ENCODE results near the gene RPS6KA2. TPM values are rescaled to one million over a fixed set of nuclear protein-coding genes. Genes with fewer than 3 reads are reported as not detected.
"Not testable (repeated sequence)": the region's sequence is repeated elsewhere in the genome, so short reads cannot be mapped to it uniquely, and the experiment has no call there.

RPS6KA2 gene
- total RNA-seq, 1 experiment from 2014 or later, result 7.2 TPM

DNA sequence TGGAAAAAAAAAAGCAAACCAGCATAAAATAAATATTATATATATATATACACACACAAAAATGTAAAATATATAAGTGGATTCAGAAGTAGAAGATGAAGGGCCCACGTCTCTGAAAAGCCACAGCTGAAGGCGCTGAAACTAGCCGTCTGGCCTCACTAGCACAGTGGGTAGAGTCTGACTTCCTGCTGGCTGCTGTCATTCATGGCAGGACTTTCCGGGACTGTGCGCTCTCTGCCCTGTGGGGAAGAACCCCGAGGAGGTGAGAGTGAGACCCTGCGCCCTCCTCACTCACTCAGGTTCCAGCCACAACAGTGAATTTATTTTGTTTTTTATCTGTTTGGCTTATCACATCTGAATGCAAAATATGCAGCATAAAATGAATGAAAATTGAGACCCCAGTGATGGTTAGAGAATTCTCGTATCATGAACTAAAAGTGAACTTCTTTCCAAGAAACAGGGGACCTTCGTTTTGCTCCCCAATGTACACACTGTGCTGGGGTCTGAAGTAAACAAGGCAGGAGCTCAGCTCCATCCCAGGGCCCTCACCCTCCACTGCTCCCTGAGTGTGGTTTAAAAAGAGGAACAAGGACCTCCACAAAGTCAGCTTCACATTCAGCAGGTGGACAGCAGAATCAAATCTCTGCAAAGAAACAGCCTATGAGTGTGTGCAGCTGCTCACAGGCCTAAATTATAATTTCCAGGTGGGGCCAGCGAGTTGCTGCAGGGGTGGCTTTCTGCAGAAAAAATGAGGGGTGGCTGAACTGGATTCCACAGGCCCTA lies 39.2 kb downstream of the RPS6KA2 start:
- no peaks in the 10 kb centered on the region for H3K79me2 ChIP-seq (ENCODE audit: low read length)
- H3K4me2 ChIP-seq (ENCODE audit: low read depth, low read length, poor library complexity, severe bottlenecking), result peak overlapping the region; percentile 74
- H3K4me3 ChIP-seq (ENCODE audit: low read length), result peak overlapping the region; percentile 55
- H3K27ac ChIP-seq (ENCODE audit: low read length), result peak overlapping the region; percentile 96
- no peaks in the 10 kb centered on the region for H3K9me2 ChIP-seq (replicated peaks; ENCODE audit: insufficient read depth, low read length)
- H3K9ac ChIP-seq (ENCODE audit: low read length), result peak overlapping the region; percentile 71
- H4K20me1 ChIP-seq (ENCODE audit: insufficient read depth, low read depth, low read length), result no peaks in the 10 kb centered on the region
- no peaks in the 10 kb centered on the region for H3K27me3 ChIP-seq (ENCODE audit: low read length)
- peak overlapping the region; percentile 27; the same call in 1 of the 2 replicates for H2AFZ ChIP-seq (ENCODE audit: low read length)
- H3K36me3 ChIP-seq (ENCODE audit: insufficient read depth, low read length), result no peaks in the 10 kb centered on the region
- DNase-seq, result peak; percentile 93
- peaks cover 77% of the 10 kb centered on the region for H3K4me1 ChIP-seq (ENCODE audit: low read length)
- H3K9me3 ChIP-seq (ENCODE audit: low read length), result no peaks in the 10 kb centered on the region

DNA sequence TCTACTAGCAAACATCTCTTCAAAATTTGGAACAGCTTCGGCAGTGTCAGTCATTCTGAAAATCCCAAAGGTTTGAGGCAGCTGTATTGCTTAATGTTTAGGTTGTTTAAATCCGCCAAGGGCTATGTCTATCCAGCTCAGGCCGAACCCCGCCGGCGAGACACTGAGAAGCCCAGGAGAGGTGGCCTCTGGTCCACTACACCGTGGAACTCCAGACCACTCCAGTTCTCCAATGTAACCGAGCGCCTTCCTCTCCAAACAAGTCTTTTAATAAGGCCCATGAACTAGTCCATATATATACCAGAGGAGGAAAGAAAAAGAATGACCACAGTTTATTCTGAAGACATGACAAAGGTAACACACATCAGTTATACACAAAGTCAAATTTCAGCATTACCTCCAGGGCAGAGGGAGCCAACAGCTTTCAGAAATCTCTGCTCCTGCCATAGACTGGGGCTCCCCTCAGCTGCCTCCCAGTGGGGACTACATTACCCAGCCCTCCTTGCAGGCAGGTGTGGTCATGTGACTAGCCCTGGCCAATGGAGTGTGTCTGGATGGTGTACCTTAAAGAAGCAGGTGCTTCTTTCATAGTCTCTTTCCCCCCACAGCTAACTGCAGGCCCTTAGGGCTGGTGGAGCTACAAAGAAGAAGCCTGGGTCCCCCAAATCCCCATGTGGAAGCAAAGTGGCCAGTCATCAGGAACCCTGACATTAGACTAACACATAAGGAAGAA lies 40.5 kb downstream of the RPS6KA2 start, which contains the start of gene RAMACL:
RAMACL (minus strand) TSS at position 255 of the 733 bp plus-strand sequence; CDS start at position 54, 201 bp downstream.
- Histone ChIP-seq H4K20me1 (ENCODE audit: insufficient read depth, low read depth, low read length) (no peaks in the 10 kb centered on the region), H3K79me2 (ENCODE audit: low read length) (no peaks in the 10 kb centered on the region), H3K27ac (ENCODE audit: low read length) (peak within 1 kb of the TSS; percentile 96), H3K9me2 (replicated peaks; ENCODE audit: insufficient read depth, low read length) (no peaks in the 10 kb centered on the region), H3K4me3 (ENCODE audit: low read length) (peak within 1 kb of the TSS; percentile 3; the same call in 1 of the 2 replicates), H3K9ac (ENCODE audit: low read length) (peak within 1 kb of the TSS; percentile 40), H2AFZ (ENCODE audit: low read length) (peak within 1 kb of the TSS; percentile 52; the same call in 1 of the 2 replicates), H3K9me3 (ENCODE audit: low read length) (no peaks in the 10 kb centered on the region), H3K27me3 (ENCODE audit: low read length) (no peaks in the 10 kb centered on the region), H3K36me3 (ENCODE audit: insufficient read depth, low read length) (no peaks in the 10 kb centered on the region), H3K4me2 (ENCODE audit: low read depth, low read length, poor library complexity, severe bottlenecking) (peak within 1 kb of the TSS; percentile 74), H3K4me1 (ENCODE audit: low read length) (peaks cover 64% of the 10 kb centered on the region)
- peak; percentile 87 for DNase-seq

DNA sequence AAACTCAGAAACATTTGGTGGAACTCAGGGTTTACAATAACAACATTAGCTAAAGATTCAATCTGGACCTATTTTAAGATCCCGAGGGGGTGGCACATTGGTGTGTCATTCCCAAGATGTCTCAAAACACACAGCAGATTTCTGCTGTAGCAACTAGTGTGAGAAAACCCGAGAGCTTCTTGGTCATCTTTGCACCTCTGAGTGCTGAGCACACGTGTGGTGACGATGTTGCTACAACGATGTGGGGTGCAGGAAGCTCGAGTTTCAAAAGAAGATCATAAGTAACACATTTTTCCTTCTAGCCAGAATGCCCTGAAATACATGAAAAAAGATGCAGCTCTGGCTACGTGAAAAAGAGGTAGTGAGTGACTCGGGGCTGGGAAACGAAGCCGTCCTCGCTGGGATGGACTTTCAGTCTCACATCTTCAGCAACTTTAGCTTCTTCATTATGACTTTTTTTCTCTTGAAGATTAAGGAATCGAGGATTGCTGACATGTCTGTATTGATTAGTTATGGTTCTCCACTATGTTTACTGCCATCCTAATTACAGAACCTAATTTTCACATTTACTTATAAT lies 42.1 kb downstream of the RPS6KA2 start:
- no peak for DNase-seq
- H3K4me3 ChIP-seq (ENCODE audit: low read length), result no peak overlapping the region
- H2AFZ ChIP-seq (ENCODE audit: low read length), result no peak overlapping the region

DNA sequence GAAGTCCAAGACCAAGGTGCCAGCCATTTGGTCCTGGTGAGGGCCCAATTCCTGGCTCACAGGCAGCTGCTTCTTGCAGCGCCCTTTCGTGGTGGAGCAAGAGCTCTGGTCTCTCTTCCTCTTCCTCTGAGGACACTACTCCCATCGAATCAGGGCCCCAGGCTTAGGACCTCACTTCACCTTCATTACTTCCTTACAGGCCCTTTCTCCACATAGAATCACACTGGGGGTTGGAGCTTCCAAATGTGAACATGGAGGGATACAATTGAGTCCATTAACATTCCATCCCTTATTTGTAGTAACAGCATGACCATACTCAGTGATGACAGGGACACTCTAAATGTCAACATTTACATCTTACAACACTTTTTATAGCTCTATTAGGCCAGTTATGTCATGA lies 42.9 kb downstream of the RPS6KA2 start:
- no peak overlapping the region for H3K27ac ChIP-seq (ENCODE audit: low read length)
- peaks cover 48% of the 10 kb centered on the region for H3K4me1 ChIP-seq (ENCODE audit: low read length)
- no peaks in the 10 kb centered on the region for H3K9me2 ChIP-seq (replicated peaks; ENCODE audit: insufficient read depth, low read length)
- no peak overlapping the region for H3K9ac ChIP-seq (ENCODE audit: low read length)
- no peak overlapping the region for H3K4me2 ChIP-seq (ENCODE audit: low read depth, low read length, poor library complexity, severe bottlenecking)
- no peaks in the 10 kb centered on the region for H3K27me3 ChIP-seq (ENCODE audit: low read length)
- no peak for DNase-seq
- H3K9me3 ChIP-seq (ENCODE audit: low read length), result no peaks in the 10 kb centered on the region
- no peak overlapping the region for H3K4me3 ChIP-seq (ENCODE audit: low read length)
- H3K79me2 ChIP-seq (ENCODE audit: low read length), result no peaks in the 10 kb centered on the region
- no peaks in the 10 kb centered on the region for H3K36me3 ChIP-seq (ENCODE audit: insufficient read depth, low read length)
- H4K20me1 ChIP-seq (ENCODE audit: insufficient read depth, low read depth, low read length), result no peaks in the 10 kb centered on the region
- no peak overlapping the region for H2AFZ ChIP-seq (ENCODE audit: low read length)

More for the DNA sequence above, 42.1 kb downstream of the RPS6KA2 start:
- no peak overlapping the region for H3K9ac ChIP-seq (ENCODE audit: low read length)
- H3K9me2 ChIP-seq (replicated peaks; ENCODE audit: insufficient read depth, low read length), result no peaks in the 10 kb centered on the region
- no peaks in the 10 kb centered on the region for H3K36me3 ChIP-seq (ENCODE audit: insufficient read depth, low read length)
- H3K27ac ChIP-seq (ENCODE audit: low read length), result no peak overlapping the region
- H3K27me3 ChIP-seq (ENCODE audit: low read length), result no peaks in the 10 kb centered on the region
- peaks cover 48% of the 10 kb centered on the region for H3K4me1 ChIP-seq (ENCODE audit: low read length)
- H4K20me1 ChIP-seq (ENCODE audit: insufficient read depth, low read depth, low read length), result no peaks in the 10 kb centered on the region
- H3K4me2 ChIP-seq (ENCODE audit: low read depth, low read length, poor library complexity, severe bottlenecking), result no peak overlapping the region
- no peaks in the 10 kb centered on the region for H3K9me3 ChIP-seq (ENCODE audit: low read length)
- H3K79me2 ChIP-seq (ENCODE audit: low read length), result no peaks in the 10 kb centered on the region

DNA sequence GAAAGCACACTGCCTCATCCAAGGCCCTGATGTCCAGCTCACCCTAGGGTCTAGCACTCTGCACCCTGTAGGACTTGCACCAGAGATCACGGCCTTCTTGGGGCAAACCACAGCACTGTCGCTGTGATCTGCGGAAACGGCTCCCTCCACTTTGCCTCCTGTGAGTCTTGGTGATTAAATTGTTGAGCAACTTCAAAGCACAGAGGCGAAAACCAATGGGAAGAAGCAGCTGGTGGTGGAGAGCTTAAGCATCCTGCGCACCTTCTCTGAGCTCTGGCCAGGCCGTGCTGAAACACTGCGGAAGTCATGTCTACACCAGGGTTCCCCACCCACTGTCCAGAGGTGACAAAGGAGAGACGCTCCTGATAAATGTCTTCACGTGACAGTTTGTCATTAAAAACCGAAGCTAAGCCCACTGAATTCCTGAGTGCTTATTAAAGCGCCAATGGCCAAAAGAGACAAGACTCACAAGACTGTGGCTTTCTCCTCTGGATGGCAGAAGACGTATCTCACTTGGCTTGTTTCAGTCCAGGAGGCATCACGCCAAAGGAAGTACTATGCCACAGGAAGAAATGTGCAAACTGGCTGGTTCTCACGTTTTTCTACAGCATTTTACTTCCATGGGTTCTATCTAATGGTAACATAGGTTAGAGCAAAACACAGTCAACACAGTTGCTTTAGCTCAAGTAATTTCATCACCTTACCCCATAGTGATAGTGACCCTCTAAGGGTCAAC lies 43.7 kb downstream of the RPS6KA2 start:
- no peak for DNase-seq
- no peaks in the 10 kb centered on the region for H3K9me3 ChIP-seq (ENCODE audit: low read length)
- no peak overlapping the region for H3K27ac ChIP-seq (ENCODE audit: low read length)
- H3K4me3 ChIP-seq (ENCODE audit: low read length), result no peak overlapping the region
- no peaks in the 10 kb centered on the region for H3K9me2 ChIP-seq (replicated peaks; ENCODE audit: insufficient read depth, low read length)
- no peaks in the 10 kb centered on the region for H4K20me1 ChIP-seq (ENCODE audit: insufficient read depth, low read depth, low read length)
- H3K9ac ChIP-seq (ENCODE audit: low read length), result no peak overlapping the region
- H3K79me2 ChIP-seq (ENCODE audit: low read length), result no peaks in the 10 kb centered on the region
- peaks cover 46% of the 10 kb centered on the region for H3K4me1 ChIP-seq (ENCODE audit: low read length)
- H3K27me3 ChIP-seq (ENCODE audit: low read length), result no peaks in the 10 kb centered on the region
- no peak overlapping the region for H3K4me2 ChIP-seq (ENCODE audit: low read depth, low read length, poor library complexity, severe bottlenecking)
- no peaks in the 10 kb centered on the region for H3K36me3 ChIP-seq (ENCODE audit: insufficient read depth, low read length)
- no peak overlapping the region for H2AFZ ChIP-seq (ENCODE audit: low read length)

DNA sequence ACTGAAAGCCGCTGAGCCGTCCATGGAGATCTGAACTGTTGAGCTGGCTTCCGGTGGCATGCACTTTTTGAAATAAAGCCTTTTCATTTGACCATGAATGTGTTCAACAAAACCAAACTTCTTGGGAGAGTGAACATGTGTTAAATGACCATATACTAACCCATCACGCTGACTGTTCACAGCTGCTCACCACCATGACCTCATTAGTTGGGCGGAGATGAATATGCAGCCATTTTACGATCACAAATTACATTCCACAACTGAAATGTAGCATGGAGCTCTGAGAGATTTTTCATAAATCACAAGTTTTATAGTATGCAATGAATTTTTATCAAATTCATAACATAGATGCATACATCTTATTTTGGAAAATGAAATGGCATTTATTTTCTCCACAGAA lies 44.8 kb downstream of the RPS6KA2 start:
- no peak overlapping the region for H3K27ac ChIP-seq (ENCODE audit: low read length)
- H3K4me2 ChIP-seq (ENCODE audit: low read depth, low read length, poor library complexity, severe bottlenecking), result no peak overlapping the region
- no peaks in the 10 kb centered on the region for H3K79me2 ChIP-seq (ENCODE audit: low read length)
- peaks cover 44% of the 10 kb centered on the region for H3K4me1 ChIP-seq (ENCODE audit: low read length)
- no peaks in the 10 kb centered on the region for H3K36me3 ChIP-seq (ENCODE audit: insufficient read depth, low read length)
- H3K9me3 ChIP-seq (ENCODE audit: low read length), result no peaks in the 10 kb centered on the region
- H3K4me3 ChIP-seq (ENCODE audit: low read length), result no peak overlapping the region
- DNase-seq, result no peak
- H3K27me3 ChIP-seq (ENCODE audit: low read length), result no peaks in the 10 kb centered on the region
- no peak overlapping the region for H3K9ac ChIP-seq (ENCODE audit: low read length)
- no peaks in the 10 kb centered on the region for H4K20me1 ChIP-seq (ENCODE audit: insufficient read depth, low read depth, low read length)
- H2AFZ ChIP-seq (ENCODE audit: low read length), result no peak overlapping the region
- H3K9me2 ChIP-seq (replicated peaks; ENCODE audit: insufficient read depth, low read length), result no peaks in the 10 kb centered on the region

DNA sequence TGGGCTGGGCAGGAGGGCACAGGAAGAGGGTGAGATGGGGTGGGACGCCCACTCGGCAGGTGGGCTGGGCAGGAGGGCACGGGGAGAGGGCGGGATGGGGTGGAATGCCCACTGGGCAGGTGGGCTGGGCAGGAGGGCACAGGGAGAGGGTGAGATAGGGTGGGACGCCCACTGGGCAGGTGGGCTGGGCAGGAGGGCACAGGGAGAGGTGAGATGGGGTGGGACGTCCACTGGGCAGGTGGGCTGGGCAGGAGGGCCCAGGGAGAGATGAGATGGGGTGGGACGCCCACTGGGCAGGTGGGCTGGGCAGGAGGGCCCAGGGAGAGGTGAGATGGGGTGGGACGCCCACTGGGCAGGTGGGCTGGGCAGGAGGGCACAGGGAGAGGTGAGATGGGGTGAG lies 45.2 kb downstream of the RPS6KA2 start:
- H3K36me3 ChIP-seq (ENCODE audit: insufficient read depth, low read length); H3K4me3 ChIP-seq (ENCODE audit: low read length); H3K27ac ChIP-seq (ENCODE audit: low read length); H3K9me2 ChIP-seq (replicated peaks; ENCODE audit: insufficient read depth, low read length); H3K4me2 ChIP-seq (ENCODE audit: low read depth, low read length, poor library complexity, severe bottlenecking); H3K27me3 ChIP-seq (ENCODE audit: low read length); H3K9me3 ChIP-seq (ENCODE audit: low read length); H4K20me1 ChIP-seq (ENCODE audit: insufficient read depth, low read depth, low read length); H3K79me2 ChIP-seq (ENCODE audit: low read length); H3K9ac ChIP-seq (ENCODE audit: low read length); H2AFZ ChIP-seq (ENCODE audit: low read length); DNase-seq: not testable (repeated sequence)
- H3K4me1 ChIP-seq (ENCODE audit: low read length), result peaks cover 44% of the 10 kb centered on the region
